Measurements from ENCODE around the gene DOCK4.

Gene DOCK4

GRCh38 chr7:112073530-112073929 is 132.7 kb downstream of the DOCK4 start:
- no peak for DNase-seq (ENCODE audit: low read depth)

- DNase-seq (ENCODE audit: low read depth): no peak
These were observed 133.5 kb downstream of the DOCK4 start for GRCh38 chr7:112072541-112073245.

GRCh38 chr7:112071856-112072255 is 134.3 kb downstream of the DOCK4 start:
- no peak for DNase-seq (ENCODE audit: low read depth)

GRCh38 chr7:112070674-112071256 is 135.4 kb downstream of the DOCK4 start:
- DNase-seq (ENCODE audit: low read depth): no peak

- DNase-seq (ENCODE audit: low read depth): no peak
These were observed 136.3 kb downstream of the DOCK4 start for GRCh38 chr7:112069879-112070321.

- no peak for DNase-seq (ENCODE audit: low read depth)
These were observed 137.2 kb downstream of the DOCK4 start for GRCh38 chr7:112068967-112069366.

- DNase-seq (ENCODE audit: low read depth): no peak
These were observed 138.3 kb downstream of the DOCK4 start for GRCh38 chr7:112067632-112068540.

- DNase-seq (ENCODE audit: low read depth): no peak
These were observed 139.0 kb downstream of the DOCK4 start for GRCh38 chr7:112067200-112067599.

GRCh38 chr7:112065758-112066157 is 140.4 kb downstream of the DOCK4 start:
- DNase-seq (ENCODE audit: low read depth): no peak

GRCh38 chr7:112064627-112065385 is 141.4 kb downstream of the DOCK4 start:
- no peak for DNase-seq (ENCODE audit: low read depth)

GRCh38 chr7:112063974-112064373 is 142.2 kb downstream of the DOCK4 start:
- no peak for DNase-seq (ENCODE audit: low read depth)

- no peak for DNase-seq (ENCODE audit: low read depth)
These were observed 145.1 kb downstream of the DOCK4 start for GRCh38 chr7:112061051-112061450.

- DNase-seq (ENCODE audit: low read depth): no peak
These were observed 145.6 kb downstream of the DOCK4 start for GRCh38 chr7:112060625-112061024.

- DNase-seq (ENCODE audit: low read depth): no peak
These were observed 146.5 kb downstream of the DOCK4 start for GRCh38 chr7:112059675-112060074.

GRCh38 chr7:112058686-112059085 is 147.5 kb downstream of the DOCK4 start:
- no peak for DNase-seq (ENCODE audit: low read depth)

- no peak for DNase-seq (ENCODE audit: low read depth)
These were observed 149.8 kb downstream of the DOCK4 start for GRCh38 chr7:112056409-112056808.

- DNase-seq (ENCODE audit: low read depth): no peak
These were observed 152.5 kb downstream of the DOCK4 start for GRCh38 chr7:112053737-112054069.

- DNase-seq (ENCODE audit: low read depth): no peak
These were observed 153.0 kb downstream of the DOCK4 start for GRCh38 chr7:112052993-112053736.

GRCh38 chr7:112052498-112052897 is 153.7 kb downstream of the DOCK4 start:
- no peak for DNase-seq (ENCODE audit: low read depth)

- DNase-seq (ENCODE audit: low read depth): no peak
These were observed 155.8 kb downstream of the DOCK4 start for GRCh38 chr7:112050250-112050881.
